OCI-LY7 (cell line): Measurements from ENCODE around the gene C6orf15. TPM values are rescaled to one million over a fixed set of nuclear protein-coding genes. Genes with fewer than 3 reads are reported as not detected.

Experiments used
- BruUV-seq: library from RNA; stranded (reverse); fragments of 400-500 nt; replicated peaks from 2 replicates; lab custom pipeline; 2021; lab: Mats Ljungman, UMichigan
- CTCF ChIA-PET: fragments of 300-600 bp; sonication (Branson Sonifier 250); formaldehyde crosslinking; loops from one replicate; lab custom pipeline; 2022; ENCODE audit warnings: antibody characterized with exemption; ENCODE audit not compliant: unreplicated experiment; lab: Charles Lee
- POLR2A ChIA-PET: fragments of 300-600 bp; sonication (Branson Sonifier 250); formaldehyde crosslinking; loops from one replicate; lab custom pipeline; 2022; ENCODE audit warnings: antibody characterized with exemption; lab: Charles Lee
- DNase-seq: peaks from one replicate; pipeline ENCODE4 v3.0.0-alpha.2; 2015; ENCODE audit warnings: low spot score
- H2AFZ ChIP-seq: fragments of 200-600 bp; sonication (generic), shearing (Covaris generic); 2 replicates; pipeline ENCODE4 v1.6.1; 2014; ENCODE audit warnings: mild to moderate bottlenecking, antibody characterized with exemption, low read length, moderate library complexity
- H3K27ac ChIP-seq: fragments of 200-600 bp; sonication (generic); 2 replicates; pipeline ENCODE4 v1.5.1; 2014; ENCODE audit warnings: mixed run types, low read depth, mild to moderate bottlenecking, moderate library complexity, low read length, inconsistent platforms; ENCODE audit not compliant: poor library complexity, severe bottlenecking
- H3K36me3 ChIP-seq: fragments of 200-600 bp; sonication (generic); 2 replicates; pipeline ENCODE4 v1.6.1; 2014; ENCODE audit warnings: mild to moderate bottlenecking, antibody characterized with exemption, low read length, moderate library complexity, mixed read lengths; ENCODE audit not compliant: insufficient read depth
- H3K4me1 ChIP-seq: fragments of 200-600 bp; sonication (generic); 2 replicates; pipeline ENCODE4 v1.5.1; 2014; ENCODE audit warnings: mild to moderate bottlenecking, low read length; ENCODE audit not compliant: insufficient read depth, poor library complexity, severe bottlenecking
- H3K4me2 ChIP-seq: fragments of 200-600 bp; sonication (generic); 2 replicates; pipeline ENCODE4 v1.6.1; 2014; ENCODE audit warnings: mild to moderate bottlenecking, low read length
- H3K4me3 ChIP-seq: fragments of 200-600 bp; sonication (generic); 2 replicates; pipeline ENCODE4 v1.5.1; 2014; ENCODE audit warnings: mild to moderate bottlenecking, low read depth, low read length; ENCODE audit not compliant: poor library complexity, severe bottlenecking
- H3K79me2 ChIP-seq: fragments of 200-600 bp; sonication (generic); 2 replicates; pipeline ENCODE4 v1.6.1; 2016; ENCODE audit warnings: low read depth, mild to moderate bottlenecking, low read length, moderate library complexity, mixed read lengths; ENCODE audit not compliant: insufficient read depth
- H3K9me2 ChIP-seq: fragments of 200-600 bp; sonication (generic); 2 replicates; pipeline ENCODE4 v1.6.1; 2016; ENCODE audit warnings: mild to moderate bottlenecking, low read length, mixed read lengths; ENCODE audit not compliant: insufficient read depth
- H3K9me3 ChIP-seq: fragments of 200-600 bp; sonication (generic); 2 replicates; pipeline ENCODE4 v1.6.1; 2014; ENCODE audit warnings: mild to moderate bottlenecking, mixed run types, low read length, mixed read lengths
- H4K20me1 ChIP-seq: fragments of 200-600 bp; sonication (generic); 2 replicates; pipeline ENCODE4 v1.6.1; 2014; ENCODE audit warnings: mild to moderate bottlenecking, antibody characterized with exemption, low read length, moderate library complexity, mixed read lengths; ENCODE audit not compliant: insufficient read depth
- CTCF ChIP-seq: fragments of 200-600 bp; sonication (generic); conservative IDR thresholded peaks from 2 replicates; pipeline ENCODE4 v1.5.1; 2014; ENCODE audit warnings: mild to moderate bottlenecking, antibody characterized with exemption, low read length, moderate library complexity, mixed read lengths
- EZH2phosphoT487 ChIP-seq: fragments of 200-600 bp; sonication (generic); IDR thresholded peaks from 2 replicates; pipeline ENCODE4 v1.6.1; 2018; ENCODE audit warnings: low read depth, borderline replicate concordance, mild to moderate bottlenecking, mixed run types, antibody characterized with exemption, low read length, moderate library complexity, mixed read lengths
- intact Hi-C: fragments of 100-400 bp; cut with micrococcal nuclease; formaldehyde crosslinking; loops from one replicate; pipeline ENCODE4 v1.10.0; 2022; ENCODE audit not compliant: unreplicated experiment
- total RNA-seq, 2 experiments: library from RNA; depleted of rRNA in 1 of 2; stranded (reverse); fragments of >200 nt in 1 of 2; shearing (Covaris generic) in 1 of 2; gene quantifications; 2 replicates each; pipeline ENCODE4 v1.2.3, GENCODE V29; 2014 to 2022

C6orf15 gene
- total RNA-seq, 2 experiments from 2014 or later = not detected

DNA sequence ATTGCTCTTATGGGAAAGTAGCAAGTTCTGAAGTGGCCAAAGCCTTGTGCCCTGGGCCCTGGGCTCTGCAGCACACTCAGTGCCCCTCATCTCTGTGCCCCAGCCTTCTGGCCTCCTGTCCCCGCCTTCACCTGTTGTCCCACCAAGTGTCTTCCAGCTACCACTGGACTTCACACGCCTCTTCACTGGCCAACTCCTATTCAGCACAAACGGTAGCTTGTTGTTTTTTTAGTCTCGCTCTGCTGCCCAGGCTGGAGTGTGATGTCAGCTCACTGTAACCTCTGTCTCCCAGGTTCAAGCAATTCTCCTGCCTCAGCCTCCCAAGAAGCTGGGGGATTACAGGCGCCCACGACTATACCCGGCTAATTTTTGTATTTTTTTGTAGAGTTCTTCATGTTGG, 40.4 kb upstream of the C6orf15 start:
- POLR2A ChIA-PET = interaction anchor here (0.6 to 0.7 kb wide), 2 partner anchors 9 to 59 kb away, joined by 3 to 7 read pairs; no protein-coding TSS in a partner anchor
- intact Hi-C loops = no loop called here
- no TSS peak for BruUV-seq
- CTCF ChIA-PET = no interaction called here
- Histone ChIP-seq H4K20me1 (no peaks in the 10 kb centered on the region), H3K79me2 (no peaks in the 10 kb centered on the region), H3K4me3 (no peak overlapping the region), H2AFZ (no peak overlapping the region), H3K4me1 (peaks cover 7% of the 10 kb centered on the region), H3K27ac (no peak overlapping the region), H3K36me3 (peaks cover 3% of the 10 kb centered on the region; the same call in 1 of the 2 replicates), H3K4me2 (no peak overlapping the region), H3K9me2 (no peaks in the 10 kb centered on the region), H3K9me3 (no peaks in the 10 kb centered on the region)
- no peak for DNase-seq
- TF ChIP-seq CTCF = no peak

DNA sequence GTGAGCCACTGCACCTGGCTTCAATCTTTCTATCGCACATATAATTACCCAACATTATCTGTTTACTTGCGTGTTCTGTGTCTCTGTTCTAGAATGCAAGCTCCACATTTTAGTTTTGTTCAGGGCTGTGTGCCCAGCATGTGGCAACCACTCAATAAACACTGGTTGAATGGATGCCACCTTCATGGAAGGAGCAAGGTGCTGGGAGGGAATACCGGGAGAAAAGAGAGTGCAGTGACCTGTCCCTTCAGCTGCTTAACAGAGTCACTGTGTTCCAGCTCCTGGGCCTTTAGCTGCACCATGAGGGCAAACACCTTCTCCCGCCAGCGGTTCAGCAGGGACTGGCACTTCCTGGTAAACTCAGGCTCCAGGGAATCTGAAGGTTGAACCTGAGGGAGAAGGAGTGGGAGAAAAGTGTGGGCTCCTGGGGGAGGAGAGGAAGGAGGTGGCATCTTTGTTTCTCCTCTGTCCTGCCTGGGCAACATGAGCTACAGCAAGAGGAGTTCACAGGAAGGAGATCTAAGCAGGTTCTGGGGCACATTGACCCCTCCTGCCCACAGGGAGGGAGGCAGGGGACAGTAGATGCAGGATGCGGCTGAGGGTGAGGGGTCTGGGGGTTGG, 37.6 kb upstream of the C6orf15 start:
- Histone ChIP-seq H3K4me1 (no peaks in the 10 kb centered on the region), H3K79me2 (no peaks in the 10 kb centered on the region), H3K9me3 (no peaks in the 10 kb centered on the region), H3K4me2 (no peak overlapping the region), H3K27ac (no peak overlapping the region), H4K20me1 (no peaks in the 10 kb centered on the region), H3K4me3 (no peak overlapping the region), H2AFZ (no peak overlapping the region), H3K36me3 (0 out of 2 replicates have a peak, but pooled peaks cover 3% of the 10 kb centered on the region), H3K9me2 (no peaks in the 10 kb centered on the region)
- BruUV-seq = no TSS peak
- intact Hi-C loops = no loop called here
- CTCF ChIA-PET = no interaction called here
- no peak for TF ChIP-seq CTCF
- no peak for TF ChIP-seq EZH2phosphoT487
- POLR2A ChIA-PET = interaction anchor here (0.7 kb wide), 1 partner anchor 375 kb away, joined by 3 read pairs; no protein-coding TSS in a partner anchor
- DNase-seq = no peak

DNA sequence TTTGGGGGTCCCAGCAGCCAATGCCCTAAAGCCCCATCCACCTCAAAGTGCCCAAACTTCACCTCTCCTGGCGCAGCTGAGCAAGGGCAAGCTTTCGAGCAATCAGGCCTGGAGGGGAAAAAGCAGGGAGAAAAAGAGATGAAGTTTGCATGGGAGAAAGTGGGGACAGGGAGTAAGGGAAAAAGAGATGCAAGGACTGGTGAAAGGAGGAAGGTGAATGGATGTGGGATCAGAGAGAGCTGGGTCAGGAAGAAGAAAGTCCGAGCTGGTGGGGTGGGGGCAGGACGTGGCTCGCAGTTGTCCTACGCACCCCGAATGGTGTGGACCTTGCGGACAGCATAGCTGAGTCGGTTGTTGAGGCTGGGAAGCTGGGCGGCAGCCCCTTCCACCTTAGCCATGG, 33.0 kb upstream of the C6orf15 start:
- H3K36me3 ChIP-seq = no peaks in the 10 kb centered on the region
- CTCF ChIA-PET = no interaction called here
- H3K9me2 ChIP-seq = no peaks in the 10 kb centered on the region
- no peak overlapping the region for H3K4me3 ChIP-seq
- no peaks in the 10 kb centered on the region for H3K4me1 ChIP-seq
- H3K27ac ChIP-seq = no peak overlapping the region
- BruUV-seq = no TSS peak
- POLR2A ChIA-PET = interaction anchor here (1.7 kb wide), 1 partner anchor 12 kb away, joined by 4 read pairs; the partner anchor contains the start of gene CCHCR1
- H2AFZ ChIP-seq = no peak overlapping the region
- intact Hi-C loops = no loop called here
- DNase-seq = no peak
- no peaks in the 10 kb centered on the region for H3K79me2 ChIP-seq
- no peak overlapping the region for H3K4me2 ChIP-seq
- no peak for TF ChIP-seq CTCF
- no peak for TF ChIP-seq EZH2phosphoT487
- H4K20me1 ChIP-seq = no peaks in the 10 kb centered on the region
- no peaks in the 10 kb centered on the region for H3K9me3 ChIP-seq
